Activated CD8-positive, alpha-beta memory T cell treated with anti-CD3 and anti-CD28 coated beads, Interleukin-2, amount 50 U/mL, for 48 hours (primary cell): ENCODE results near the gene ALK.
A peak's percentile ranks its signal among the peaks of the same experiment; 100 is the strongest.

ENCODE experiments used
- DNase-seq: peaks from one replicate; pipeline ENCODE4 v3.0.0-alpha.2; 2020

ALK gene

DNA sequence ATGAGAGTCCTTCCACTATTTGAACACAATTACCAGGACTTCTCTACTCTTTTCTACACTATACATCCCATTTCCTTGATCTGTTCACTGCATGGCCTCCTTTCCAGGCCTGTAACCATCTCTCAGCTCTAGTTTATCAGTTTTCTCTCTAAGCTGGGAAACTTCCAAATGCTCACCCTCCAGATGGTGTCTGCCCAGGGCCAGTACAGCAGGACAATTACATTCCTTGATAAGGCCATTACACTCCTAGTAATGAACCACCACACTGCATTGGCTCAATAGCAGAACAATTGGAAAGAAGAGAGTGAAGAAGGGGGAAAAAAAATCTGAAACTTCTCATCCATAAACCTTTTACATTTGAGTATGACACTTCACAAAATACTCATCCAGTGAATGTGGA lies 359.1 kb downstream of the ALK start:
- DNase-seq, result no peak

DNA sequence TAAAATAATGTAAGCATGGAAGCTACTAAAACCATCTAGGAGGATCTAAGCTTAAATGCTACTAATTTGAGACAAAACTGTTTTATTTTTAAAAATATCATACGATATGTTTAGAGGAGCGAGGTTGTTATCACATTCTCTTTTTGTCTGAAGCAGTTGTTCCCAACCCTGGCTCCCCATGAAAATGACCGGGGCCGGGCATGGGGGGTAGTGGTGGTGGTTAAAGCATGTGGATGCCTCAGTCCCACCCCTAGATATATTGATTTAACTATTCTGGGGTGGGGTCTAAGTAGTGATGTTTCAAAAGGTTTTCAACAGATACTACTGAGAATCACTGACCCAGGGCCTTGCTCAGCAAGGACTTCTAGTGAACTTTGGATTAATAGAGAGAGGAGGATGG lies 359.8 kb downstream of the ALK start:
- DNase-seq, result no peak

DNA sequence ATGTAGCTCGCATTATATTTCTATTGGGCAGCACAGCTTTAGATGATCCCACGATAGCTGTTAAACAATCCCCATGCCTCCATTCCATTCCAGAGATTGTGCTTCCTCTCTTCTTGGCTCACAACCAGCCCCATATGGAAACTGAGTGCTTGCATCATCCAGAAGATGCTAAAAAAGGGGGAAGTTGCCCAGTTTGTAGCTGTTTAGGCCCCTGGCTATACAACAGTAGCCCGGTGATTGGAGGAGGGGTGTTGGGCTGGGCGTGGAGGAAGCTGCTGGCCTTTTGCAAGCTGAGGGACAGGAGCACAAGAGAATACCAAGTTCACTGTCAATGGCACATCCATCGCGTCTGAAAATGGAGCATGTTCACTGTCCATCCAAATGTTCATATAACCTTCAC lies 360.2 kb downstream of the ALK start:
- DNase-seq, result no peak

DNA sequence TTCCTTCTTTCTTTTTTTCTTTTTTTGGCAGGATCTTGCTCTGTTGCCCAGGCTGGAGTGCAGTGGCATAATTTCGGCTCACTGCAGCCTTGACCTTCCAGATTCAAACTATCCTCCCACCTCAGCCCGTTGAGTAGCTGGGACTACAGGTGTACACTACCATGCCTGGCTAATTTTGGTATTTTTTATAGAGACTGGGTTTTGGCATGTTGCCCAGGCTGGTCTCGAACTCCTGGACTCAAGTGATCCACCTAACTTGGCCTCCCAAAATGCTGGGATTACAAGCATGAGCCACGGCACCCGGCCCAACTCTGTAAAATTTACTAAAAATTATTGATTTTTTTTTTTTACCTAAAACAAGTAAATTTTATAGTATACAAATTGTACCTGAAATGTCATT lies 360.8 kb downstream of the ALK start:
- no peak for DNase-seq

DNA sequence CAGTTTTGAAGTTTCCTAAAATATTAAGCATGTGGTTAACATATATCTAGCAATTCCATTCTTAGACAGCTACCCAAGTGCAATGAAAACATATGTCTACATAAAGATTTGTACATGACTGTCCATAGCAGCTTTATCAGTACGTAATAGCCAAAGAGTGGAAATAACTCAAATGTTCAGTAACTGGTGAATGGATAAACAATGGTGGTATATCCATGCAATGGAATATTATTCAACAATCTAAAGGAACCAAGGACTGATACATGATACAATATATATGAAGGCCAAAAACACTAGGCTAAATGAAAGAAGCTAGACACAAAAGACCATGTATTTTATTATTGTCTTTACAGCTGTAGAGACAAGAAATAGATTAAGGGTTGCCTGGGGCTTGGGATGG lies 361.4 kb downstream of the ALK start:
- no peak for DNase-seq

DNA sequence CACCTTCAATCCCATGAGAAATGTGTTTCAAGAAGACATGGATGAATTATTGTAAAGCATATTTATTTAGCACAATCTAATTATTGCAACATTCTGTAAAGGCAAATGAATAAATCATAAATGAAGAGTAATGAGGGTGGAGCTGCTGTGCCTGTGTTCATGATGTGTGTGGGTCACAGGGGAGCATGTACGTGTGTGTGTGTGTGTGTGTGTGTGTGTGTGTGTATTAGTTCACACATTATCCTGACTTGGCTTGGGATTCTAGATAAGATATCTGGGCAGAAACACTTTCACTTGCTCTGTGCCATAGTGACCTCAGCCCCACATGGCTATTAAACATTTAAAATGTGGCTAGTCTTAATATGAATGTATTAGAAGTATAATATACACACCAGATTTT lies 361.8 kb downstream of the ALK start:
- no peak for DNase-seq

DNA sequence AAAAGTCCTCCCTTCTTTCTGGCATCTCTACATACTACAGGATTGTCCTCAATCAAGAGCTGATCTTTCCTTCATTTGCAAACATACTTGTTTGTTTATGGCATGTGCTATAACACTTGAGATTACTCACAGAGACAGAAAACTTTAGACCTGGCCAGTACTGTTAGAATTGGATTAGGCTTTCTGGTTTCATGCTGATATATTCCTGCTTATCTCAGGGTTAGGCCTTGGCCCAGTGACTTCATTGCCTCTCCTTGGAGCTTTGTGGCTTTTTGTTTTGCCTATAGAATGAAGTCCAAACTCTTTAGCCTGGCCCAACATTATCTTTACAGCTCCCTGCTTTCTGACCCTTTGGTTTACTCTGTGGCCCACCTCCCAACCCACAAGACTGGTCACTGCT lies 363.3 kb downstream of the ALK start:
- DNase-seq, result no peak

DNA sequence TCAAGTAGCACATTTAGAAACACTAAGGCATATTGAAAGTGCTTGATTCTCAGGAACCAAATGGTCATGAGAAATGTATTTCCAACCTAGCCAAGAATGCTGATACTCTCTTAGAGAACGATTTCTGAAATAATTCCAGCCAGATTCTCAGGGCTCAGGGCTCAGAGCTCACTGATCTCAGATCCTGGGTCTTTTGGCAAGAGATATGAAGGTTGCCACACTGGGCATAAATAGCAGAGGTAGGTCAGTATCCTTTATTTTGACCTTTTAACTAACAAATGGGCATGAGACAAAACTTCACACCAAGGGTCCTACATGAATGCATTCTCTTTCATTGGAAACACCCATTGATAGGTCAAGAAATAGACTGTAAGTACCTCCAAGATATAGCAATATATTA lies 364.1 kb downstream of the ALK start:
- no peak for DNase-seq

DNA sequence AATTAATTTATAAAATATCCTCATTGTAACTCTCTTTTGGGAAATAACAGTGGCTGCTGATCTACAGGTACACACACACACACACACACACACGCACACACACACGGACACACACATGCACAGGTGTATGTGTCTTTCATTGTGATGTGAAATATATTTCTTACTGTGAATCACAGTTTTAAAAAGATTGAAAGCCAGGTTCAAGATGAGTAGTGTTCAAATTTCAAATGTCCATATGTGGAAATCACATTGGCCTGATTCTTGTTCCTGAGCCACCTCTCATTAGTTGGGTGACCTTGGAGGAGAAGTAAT lies 372.4 kb downstream of the ALK start:
- DNase-seq, result no peak

DNA sequence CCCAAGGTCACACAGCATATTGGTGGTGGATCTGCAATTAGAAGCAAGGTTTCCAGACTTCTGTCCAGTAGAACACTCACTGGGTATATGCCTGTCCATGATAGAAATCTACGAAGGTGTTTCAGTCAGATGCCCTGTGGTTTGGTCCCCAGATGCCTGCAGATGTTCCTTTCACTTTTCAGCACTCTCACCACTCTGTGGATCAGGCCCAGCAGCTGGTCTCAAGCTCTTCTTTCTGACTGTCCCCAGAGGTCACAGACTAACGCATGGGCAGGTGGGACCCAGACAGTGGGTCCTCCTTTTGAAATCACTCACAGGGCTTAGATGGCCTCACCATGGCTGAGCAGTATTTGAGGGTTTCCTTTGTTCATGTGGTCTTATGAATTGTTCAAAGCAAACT lies 376.5 kb downstream of the ALK start:
- DNase-seq, result no peak

DNA sequence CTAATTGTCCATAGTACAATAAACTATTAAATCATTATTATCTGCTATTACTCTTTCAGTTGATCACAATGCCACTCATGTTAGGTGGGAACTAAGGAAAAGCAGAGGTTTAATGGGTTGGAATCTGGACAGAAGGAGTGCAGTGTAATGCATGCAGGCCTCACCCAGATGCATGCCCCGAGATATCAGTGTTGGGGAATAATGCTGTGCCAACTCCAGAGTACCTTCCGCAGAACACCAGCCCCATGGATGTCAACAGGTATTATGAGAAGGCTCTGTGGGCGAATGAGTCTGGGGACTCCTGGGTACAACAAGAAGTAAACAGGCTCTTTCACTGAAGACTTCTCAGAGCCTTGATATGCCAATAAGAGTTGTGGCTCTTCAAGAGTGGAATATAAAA lies 377.4 kb downstream of the ALK start:
- DNase-seq, result no peak

DNA sequence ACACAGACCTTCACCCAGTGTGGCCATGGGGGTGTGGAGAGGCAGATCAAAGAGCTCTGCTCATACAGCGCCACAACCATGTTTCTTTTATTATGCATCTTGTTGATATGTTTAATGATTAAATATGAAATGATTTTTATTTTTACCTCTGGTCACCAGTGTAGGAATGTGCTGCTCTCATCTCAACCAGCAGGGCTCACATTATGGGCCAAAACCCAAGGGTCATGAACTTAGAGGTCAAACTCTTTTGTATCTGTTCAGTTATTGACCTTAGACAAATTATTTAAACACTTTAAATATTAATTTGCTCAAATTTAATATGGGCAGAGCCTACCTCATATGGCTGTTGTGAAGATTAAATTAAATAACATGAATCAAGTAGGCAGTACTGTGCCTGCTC lies 386.2 kb downstream of the ALK start:
- DNase-seq, result no peak

DNA sequence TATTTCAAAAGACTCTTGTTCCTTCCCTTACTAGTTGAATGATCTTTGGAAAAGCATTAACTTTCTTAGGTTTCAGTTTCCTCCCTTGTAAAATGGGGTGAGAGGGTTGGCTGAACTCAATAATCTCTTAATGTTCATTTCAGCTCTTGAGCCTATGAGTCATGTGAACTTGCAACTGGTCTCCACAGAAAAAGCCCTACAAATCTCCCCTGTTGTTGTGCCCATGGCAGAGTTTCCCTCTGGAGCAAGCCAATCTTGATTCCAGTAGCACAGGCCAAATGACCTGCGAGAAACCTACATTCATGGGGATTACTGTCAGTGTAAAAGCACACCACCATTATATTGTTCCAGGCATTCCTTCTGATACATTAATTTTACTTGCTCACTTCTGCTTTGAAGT lies 388.9 kb downstream of the ALK start:
- DNase-seq, result no peak

DNA sequence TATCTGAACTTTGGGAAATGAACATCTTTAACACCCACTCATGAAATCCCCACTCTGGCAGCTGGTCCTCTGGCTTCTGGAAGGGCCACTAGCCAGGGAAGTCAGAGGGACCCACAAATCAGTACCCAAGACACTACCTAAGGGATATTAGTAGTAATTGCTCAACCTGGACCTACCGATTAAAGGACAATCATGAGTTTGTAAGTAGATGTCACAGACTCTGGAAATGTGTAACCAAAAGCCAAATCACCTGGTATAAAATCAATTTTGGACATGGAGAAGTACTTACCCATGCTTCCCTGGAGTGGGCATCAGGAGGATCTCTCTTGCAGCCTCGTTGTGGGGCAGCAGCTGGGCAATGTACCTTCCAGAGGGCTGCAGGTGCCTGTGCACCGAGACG lies 389.8 kb downstream of the ALK start:
- DNase-seq, result no peak

DNA sequence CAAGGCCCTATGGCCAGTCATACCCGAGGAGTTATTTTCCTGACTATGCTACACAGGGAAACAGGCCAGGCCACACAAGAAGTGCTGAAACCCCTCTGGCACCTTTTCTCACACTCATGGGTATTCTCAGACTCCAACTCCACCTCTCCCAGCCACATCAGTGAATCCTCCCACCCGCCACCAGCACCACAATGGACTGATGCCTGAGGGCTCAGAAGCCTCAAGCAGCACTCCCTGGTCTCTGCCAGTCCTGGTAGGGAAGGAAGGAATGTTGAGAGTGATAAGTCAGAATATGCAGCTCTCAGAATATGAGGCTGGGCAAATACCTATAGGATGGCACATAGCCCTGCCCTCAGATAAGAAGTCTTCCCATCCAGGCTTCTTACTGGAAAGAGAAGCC lies 391.1 kb downstream of the ALK start:
- no peak for DNase-seq

DNA sequence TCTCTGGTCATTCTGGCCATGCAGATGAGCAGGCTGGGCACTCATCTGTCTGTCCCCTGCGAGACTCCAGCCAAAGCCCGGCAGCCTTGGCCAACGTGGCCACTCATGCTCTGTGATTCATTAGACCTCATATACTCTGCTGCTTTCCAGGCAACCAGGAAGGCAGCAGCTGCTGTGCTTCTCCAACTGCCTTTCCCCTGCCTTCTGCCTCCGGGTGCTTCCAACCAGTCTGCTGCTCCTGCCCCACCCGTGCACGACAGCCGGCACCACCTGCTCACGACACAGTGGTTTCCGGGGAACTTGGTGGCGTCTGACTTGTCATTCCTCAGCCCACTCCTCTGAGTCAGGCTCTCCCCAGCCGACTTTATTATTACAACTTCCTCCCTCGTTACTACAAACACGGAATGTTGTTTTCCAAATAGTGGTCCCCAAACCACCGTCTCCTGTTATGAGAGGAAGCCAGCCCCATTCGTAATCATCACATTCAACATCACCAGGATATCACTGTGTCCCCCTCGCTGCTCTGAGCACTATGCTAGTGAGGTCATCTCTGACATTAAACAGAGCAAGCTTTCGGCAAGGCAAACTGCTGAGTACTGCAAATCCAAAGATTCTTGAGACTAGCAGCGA lies 392.4 kb downstream of the ALK start:
- DNase-seq, result peak; percentile 64

DNA sequence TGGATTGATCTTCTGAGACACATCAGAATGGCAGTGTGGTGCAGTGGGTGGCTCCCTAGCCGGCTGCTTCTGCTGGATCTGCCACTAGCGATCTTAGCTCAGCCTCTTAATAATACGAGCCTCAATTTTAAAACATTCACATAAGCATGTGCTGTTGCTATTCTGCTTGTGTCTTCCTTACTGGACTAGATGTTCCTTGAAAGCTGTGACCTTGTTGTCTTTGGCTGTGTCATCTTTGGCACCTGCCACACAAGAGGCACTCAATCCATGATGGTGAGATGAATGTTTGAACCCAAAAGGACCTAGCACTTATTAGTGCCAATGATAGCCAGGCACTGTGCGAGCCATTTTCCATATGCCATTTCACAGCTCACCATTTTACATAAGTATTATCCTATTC lies 393.0 kb downstream of the ALK start:
- DNase-seq, result no peak

DNA sequence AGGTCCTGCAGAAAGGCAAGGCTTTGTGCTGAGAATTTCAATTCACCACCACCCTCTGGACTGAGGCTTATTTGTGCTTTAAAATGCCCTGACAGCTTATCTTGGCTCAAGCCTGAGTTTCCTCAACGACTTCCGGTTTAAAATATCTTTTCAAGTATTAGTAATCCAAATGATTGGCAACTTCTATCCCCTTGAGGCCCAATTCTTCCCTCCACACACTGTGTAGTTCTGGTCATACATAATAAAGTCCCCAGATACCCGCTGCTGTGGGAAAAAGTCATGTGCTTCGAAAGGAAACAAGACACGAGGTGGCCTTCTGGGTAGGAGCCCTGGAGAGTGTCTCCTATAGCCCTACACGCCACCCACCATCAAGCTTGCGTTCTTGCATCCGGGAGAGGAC lies 393.4 kb downstream of the ALK start:
- no peak for DNase-seq

DNA sequence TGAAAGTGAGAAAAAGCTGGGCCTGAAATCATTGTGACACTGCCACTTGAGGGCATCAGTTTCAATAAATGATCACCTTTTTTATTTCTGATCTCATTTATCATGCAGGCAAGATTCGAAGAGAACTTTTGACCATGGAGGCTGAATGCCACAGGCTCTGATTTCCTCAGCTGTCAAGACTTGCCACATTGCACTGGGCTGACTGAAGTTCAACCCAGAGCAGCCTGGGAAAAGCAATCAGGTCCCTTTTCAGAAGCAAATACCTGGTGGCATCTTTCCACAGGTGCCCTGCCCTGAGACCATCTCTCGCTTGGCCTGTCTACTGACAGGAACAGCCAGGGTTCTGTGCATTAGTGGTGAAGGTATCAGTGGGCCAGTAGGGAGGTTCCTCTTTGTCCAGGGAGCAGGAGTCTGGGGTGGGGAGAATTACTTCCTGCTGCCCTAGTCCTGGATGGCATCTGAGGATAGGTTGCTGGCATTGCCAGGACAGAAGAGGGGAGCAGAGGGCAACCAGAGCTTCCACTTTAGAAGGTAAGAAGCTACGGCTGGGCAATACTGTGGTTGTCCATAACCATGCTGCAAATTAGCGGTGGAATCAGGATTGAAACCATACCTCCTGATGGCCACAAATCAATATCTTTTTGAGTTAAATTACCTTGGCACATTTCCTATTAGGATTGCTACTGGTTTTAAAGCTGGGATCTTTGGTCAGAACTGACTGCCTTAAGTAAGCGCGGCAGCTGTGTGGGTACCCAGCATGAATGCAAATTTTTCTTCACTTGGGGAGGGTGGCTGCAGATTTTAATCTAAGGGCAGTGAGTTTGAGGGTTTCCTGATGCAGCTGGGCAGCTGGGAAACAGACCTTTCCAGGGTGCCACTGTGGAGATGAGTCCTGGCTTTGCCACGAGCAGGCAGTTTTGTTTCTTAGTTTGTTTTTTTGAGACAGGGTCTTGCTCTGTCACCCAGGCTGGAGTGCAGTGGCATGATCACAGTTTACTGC lies 394.5 kb downstream of the ALK start:
- DNase-seq, result no peak

DNA sequence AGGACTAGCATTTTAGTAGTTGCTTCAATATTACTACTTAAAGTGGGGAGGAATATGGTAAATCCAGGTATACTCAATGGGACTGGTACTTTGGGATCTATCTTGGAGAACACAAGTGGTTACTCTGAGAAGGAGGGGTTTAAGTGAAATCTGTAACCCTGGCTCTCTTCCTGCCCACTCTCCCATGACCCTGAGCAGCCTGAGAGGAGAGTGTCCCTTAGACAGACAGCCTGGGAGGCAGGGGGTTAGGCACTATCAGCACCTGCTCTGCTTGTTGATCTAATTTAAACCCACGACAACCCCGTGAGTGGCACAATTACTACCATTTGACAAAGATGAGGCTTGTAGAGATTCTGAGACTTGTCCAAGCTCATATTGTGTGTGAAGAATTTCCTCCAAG lies 395.5 kb downstream of the ALK start:
- DNase-seq, result no peak

DNA sequence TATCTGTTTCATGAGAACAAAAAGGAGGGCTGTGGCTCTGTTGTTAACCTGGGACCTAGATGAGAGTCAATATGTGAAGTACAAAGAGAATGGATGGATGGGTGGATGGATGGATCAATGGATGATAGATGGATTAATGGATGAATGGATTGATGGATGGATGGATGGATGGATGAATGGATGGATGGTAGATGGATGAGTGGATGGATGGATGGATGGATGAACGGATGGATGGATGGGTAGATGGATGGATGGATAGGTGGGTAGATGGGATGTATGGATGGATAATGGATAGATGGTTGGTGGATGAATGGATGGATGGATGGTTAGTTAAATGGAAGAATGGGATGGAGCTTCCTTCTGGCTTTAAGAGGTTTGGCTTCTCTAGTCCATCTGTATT lies 396.7 kb downstream of the ALK start:
- no peak for DNase-seq

DNA sequence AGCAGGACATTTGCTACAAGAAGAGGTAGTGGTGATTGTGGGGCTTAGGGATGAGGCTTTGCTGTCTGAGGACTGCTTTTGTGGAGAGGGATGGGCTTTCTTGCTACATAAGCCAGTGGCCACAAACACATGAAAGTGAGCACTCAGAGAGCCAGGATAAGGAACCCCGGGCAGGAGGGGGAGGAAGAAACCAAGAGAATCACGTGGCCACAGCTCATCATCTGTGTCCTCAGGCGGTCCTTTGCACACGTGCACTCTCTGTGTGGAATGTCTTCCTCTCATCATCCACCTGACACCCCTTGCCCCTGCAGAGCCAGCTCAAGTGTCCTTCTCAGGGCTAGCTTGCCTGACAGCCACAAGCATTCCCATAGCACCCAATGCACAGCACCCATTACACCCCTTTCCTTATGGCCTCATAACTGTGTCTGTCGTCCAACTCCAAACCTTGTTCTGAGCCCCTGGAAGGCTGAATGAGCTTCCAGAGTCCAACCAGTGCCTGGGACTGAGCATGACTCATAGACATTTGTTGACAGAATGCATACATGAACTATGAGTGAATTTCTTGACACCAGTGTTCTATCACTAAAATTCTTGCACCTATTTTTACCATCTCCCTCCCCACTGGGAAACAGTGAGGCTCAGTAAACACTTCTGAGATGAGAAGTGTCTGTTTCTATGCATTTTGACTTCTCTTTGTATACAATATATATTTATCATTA lies 398.3 kb downstream of the ALK start:
- no peak for DNase-seq

DNA sequence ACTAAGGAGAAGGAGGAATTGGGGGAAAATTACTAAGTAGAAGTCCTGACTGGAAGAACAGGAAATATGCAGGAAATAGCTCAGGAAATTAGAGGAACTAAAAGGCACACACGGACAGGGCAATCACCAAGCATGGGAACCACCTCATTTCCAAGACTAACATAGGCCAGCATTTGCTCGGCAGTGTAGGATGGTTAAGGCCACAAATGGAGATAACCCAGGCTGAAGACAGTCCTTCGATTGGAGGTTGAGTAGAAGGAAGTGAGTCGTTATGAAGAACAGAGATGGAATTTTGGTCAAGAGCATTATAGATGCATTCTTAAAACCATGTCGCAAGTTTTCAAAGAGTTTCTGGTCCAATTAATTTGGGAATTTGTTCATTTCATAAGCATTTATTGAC lies 401.4 kb downstream of the ALK start:
- no peak for DNase-seq

DNA sequence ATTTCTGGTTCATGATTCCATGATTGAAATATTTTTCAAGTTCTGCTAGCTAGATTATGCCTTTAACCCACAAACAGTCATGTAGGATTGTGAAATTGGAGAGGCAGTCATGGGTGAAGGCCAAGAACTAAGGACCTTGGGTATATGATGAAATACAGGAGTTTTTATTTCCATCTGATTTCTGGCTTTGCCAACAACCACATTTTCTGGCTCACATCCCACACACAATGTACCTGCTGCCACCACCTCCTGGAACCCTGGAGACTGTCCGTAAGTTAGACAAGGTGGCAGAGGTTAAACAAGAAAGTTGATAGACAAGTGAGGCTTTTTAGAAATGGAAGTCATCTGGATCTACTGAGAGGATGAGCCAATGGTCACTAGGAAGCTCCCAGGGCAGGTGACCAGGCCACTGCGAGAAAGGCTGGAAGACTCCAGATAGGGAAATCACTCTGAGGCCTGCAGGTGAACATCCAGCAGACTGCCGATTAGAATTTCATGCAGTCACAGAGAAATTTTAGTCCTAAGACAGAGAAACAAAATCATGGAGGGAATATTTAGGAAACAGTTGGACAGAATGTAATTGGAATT lies 402.0 kb downstream of the ALK start:
- DNase-seq, result no peak
